GM12878 (cell line): ENCODE measurements around the gene SCAND1. TPM values are rescaled to one million over a fixed set of nuclear protein-coding genes. Genes with fewer than 3 reads are reported as not detected.

Experiments
- ATAC-seq: fragments of 200-7000 bp; cut with Tn5 transposase; 3 replicates; pipeline ENCODE4 v1.9.1; 2020; ENCODE audit warnings: mild to moderate bottlenecking, moderate library complexity
- BruUV-seq: library from RNA; stranded (reverse); fragments of 400-500 nt; replicated peaks from 2 replicates; lab custom pipeline; 2021; lab: Mats Ljungman, UMichigan
- CTCF ChIA-PET: fragments of 300-600 bp; sonication (Branson Sonifier 250); formaldehyde crosslinking; extraction: SDS; loops from one replicate; lab custom pipeline; 2021; ENCODE audit warnings: inconsistent platforms; lab: Yijun Ruan, JAX
- POLR2A ChIA-PET: fragments of 350-600 bp; formaldehyde crosslinking; extraction: SDS; loops from one replicate; lab custom pipeline; 2021; ENCODE audit warnings: inconsistent platforms; lab: Charles Lee
- RAD21 ChIA-PET: fragments of 300-600 bp; sonication (Branson Sonifier 250); formaldehyde crosslinking; loops from one replicate; lab custom pipeline; 2023; ENCODE audit warnings: antibody characterized with exemption; ENCODE audit not compliant: unreplicated experiment; lab: Charles Lee
- SMC1A ChIA-PET: fragments of 300-600 bp; sonication (Branson Sonifier 250); formaldehyde crosslinking; loops from one replicate; lab custom pipeline; 2023; ENCODE audit not compliant: unreplicated experiment, uncharacterized antibody; lab: Charles Lee
- DNase-seq: peaks from one replicate; pipeline ENCODE4 v3.0.0-alpha.2; 2011; ENCODE audit warnings: low read depth, low spot score
- FAIRE-seq: peaks from 3 replicates; lab custom pipeline; 2011; peaks lifted over from hg19 to GRCh38; lab: Jason Lieb, UNC
- H2AFZ ChIP-seq: 2 replicates; pipeline ENCODE4 v1.6.0; 2011; ENCODE audit warnings: low read depth, low read length, control low read depth; ENCODE audit not compliant: control insufficient read depth
- H3K27ac ChIP-seq: 2 replicates; pipeline ENCODE4 v1.5.1; 2011; ENCODE audit warnings: control low read depth; ENCODE audit not compliant: control insufficient read depth, insufficient read depth
- H3K27me3 ChIP-seq, 2 experiments: replicated peaks in 1 of 2; 2 replicates each; pipeline versions ENCODE4 v1.6.0 to v1.6.1; 2011; ENCODE audit warnings: low read length in 1 of 2; ENCODE audit not compliant: control insufficient read depth in 2 of 2, insufficient read depth in 2 of 2
- H3K36me3 ChIP-seq, 2 experiments: 2 replicates each; pipeline ENCODE4 v1.5.1; 2011; ENCODE audit warnings: low read length in 1 of 2; ENCODE audit not compliant: control insufficient read depth in 2 of 2, insufficient read depth in 2 of 2
- H3K4me1 ChIP-seq: 2 replicates; pipeline ENCODE4 v1.6.1; 2011; ENCODE audit warnings: mild to moderate bottlenecking, low read length, moderate library complexity, mixed read lengths; ENCODE audit not compliant: control insufficient read depth, insufficient read depth
- H3K4me2 ChIP-seq: 2 replicates; pipeline ENCODE4 v1.6.0; 2011; ENCODE audit warnings: control low read depth; ENCODE audit not compliant: control insufficient read depth, insufficient read depth
- H3K4me3 ChIP-seq: fragments of 200-600 bp; sonication (generic); 2 replicates; pipeline ENCODE4 v1.5.1; 2016
- H3K79me2 ChIP-seq: 2 replicates; pipeline ENCODE4 v1.6.0; 2011; ENCODE audit warnings: low read length; ENCODE audit not compliant: control insufficient read depth, insufficient read depth
- H3K9ac ChIP-seq: 2 replicates; pipeline ENCODE4 v1.8.0; 2011; ENCODE audit warnings: low read length, control low read depth, mixed read lengths; ENCODE audit not compliant: control insufficient read depth, insufficient read depth
- H3K9me3 ChIP-seq: replicated peaks from 3 replicates; pipeline ENCODE4 v1.5.1; 2011; ENCODE audit warnings: mild to moderate bottlenecking, low read length; ENCODE audit not compliant: control insufficient read depth, insufficient read depth
- H4K20me1 ChIP-seq: 2 replicates; pipeline ENCODE4 v1.6.0; 2011; ENCODE audit not compliant: control insufficient read depth, insufficient read depth
- BCL3 ChIP-seq: IDR thresholded peaks from 2 replicates; pipeline ENCODE4 v1.6.1; 2011; ENCODE audit warnings: borderline replicate concordance, low read depth, mild to moderate bottlenecking, moderate library complexity, low read length; ENCODE audit not compliant: insufficient read depth, poor library complexity, severe bottlenecking
- FOS ChIP-seq: IDR thresholded peaks from 3 replicates; pipeline ENCODE4 v1.6.1; 2011; ENCODE audit warnings: borderline replicate concordance; ENCODE audit not compliant: insufficient read length; ENCODE audit errors: extremely low read depth
- HCFC1 ChIP-seq: fragments of 150-350 bp; IDR thresholded peaks from 2 replicates; pipeline ENCODE4 v1.6.1; 2014; ENCODE audit warnings: low read length
- HDGF ChIP-seq: fragments of 450-650 bp; IDR thresholded peaks from 2 replicates; pipeline ENCODE4 v1.6.1; 2016; ENCODE audit warnings: antibody characterized with exemption
- HSF1 ChIP-seq: fragments of 150-350 bp; IDR thresholded peaks from 2 replicates; pipeline ENCODE4 v1.6.1; 2014; ENCODE audit warnings: mild to moderate bottlenecking, low read depth, low read length
- JUNB ChIP-seq: IDR thresholded peaks from 2 replicates; pipeline ENCODE4 v1.6.1; 2016; ENCODE audit warnings: antibody characterized with exemption, mild to moderate bottlenecking
- JUND ChIP-seq: IDR thresholded peaks from 2 replicates; pipeline ENCODE4 v1.6.1; 2012; ENCODE audit warnings: low read depth, mild to moderate bottlenecking, low read length, improper control_type of control experiment, moderate library complexity
- PBX3 ChIP-seq: IDR thresholded peaks from 2 replicates; pipeline ENCODE4 v1.6.1; 2011; ENCODE audit warnings: mild to moderate bottlenecking, low read depth, low read length, moderate library complexity; ENCODE audit not compliant: insufficient replicate concordance
- POLR2AphosphoS2 ChIP-seq: IDR thresholded peaks from 2 replicates; pipeline ENCODE4 v1.6.1; 2011; ENCODE audit warnings: low read depth, mild to moderate bottlenecking, low read length, improper control_type of control experiment, moderate library complexity
- RELA ChIP-seq: fragments of 450-650 bp; IDR thresholded peaks from 2 replicates; pipeline ENCODE4 v1.8.0; 2014; ENCODE audit warnings: borderline replicate concordance; ENCODE audit not compliant: partially characterized antibody
- RELB ChIP-seq: fragments of 450-650 bp; IDR thresholded peaks from 2 replicates; pipeline ENCODE4 v1.6.1; 2017; ENCODE audit warnings: low read depth, mild to moderate bottlenecking, moderate library complexity
- SKIL ChIP-seq: fragments of 450-650 bp; IDR thresholded peaks from 2 replicates; pipeline ENCODE4 v1.6.1; 2017; ENCODE audit warnings: mild to moderate bottlenecking, low read depth, inconsistent platforms; ENCODE audit not compliant: poor library complexity, severe bottlenecking
- TCF12 ChIP-seq: IDR thresholded peaks from 2 replicates; pipeline ENCODE4 v1.6.1; 2011; ENCODE audit warnings: low read depth, mild to moderate bottlenecking, low read length
- ZNF622 ChIP-seq: fragments of 450-650 bp; IDR thresholded peaks from 2 replicates; pipeline ENCODE4 v1.6.1; 2017; ENCODE audit warnings: mild to moderate bottlenecking, inconsistent platforms
- WGBS: methylation state at CpG from one replicate; pipeline ENCODE4 v1.1.6; 2016; ENCODE audit warnings: low lambda C conversion rate; ENCODE audit not compliant: insufficient replicate concordance, insufficient coverage; ENCODE audit errors: missing lambda C conversion rate; 5-methylcytosine and 5-hydroxymethylcytosine counted together
- in situ Hi-C: fragments of 300-500 bp; cut with MboI; formaldehyde crosslinking; loops from 9 replicates; pipeline ENCODE4 v1.14.3; 2018; ENCODE audit warnings: mixed read lengths
- intact Hi-C: fragments of 100-400 bp; cut with micrococcal nuclease; formaldehyde crosslinking; loops from one replicate; pipeline ENCODE4 v1.14.2; 2022; ENCODE audit not compliant: unreplicated experiment
- polyA plus RNA-seq, 11 experiments: library from polyadenylated mRNA; depleted of rRNA in 4 of 11; unstranded in 6 of 11; stranded (reverse) in 5 of 11; fragments of >200 nt; fragmentation: Nextera tagmentation in 4 of 11; fragmentation: Illumina TruSeq in 1 of 11; extraction: Ambion mirVana in 4 of 11; extraction: Trizol in 1 of 11; gene quantifications; 1 replicate in 1 of 11; 2 replicates in 10 of 11; pipeline versions ENCODE4 v1.2.1 to v1.2.3, GENCODE V29; 2011 to 2016; ENCODE audit warnings: inconsistent platforms in 2 of 11, missing spikeins in 2 of 11, low read depth in 1 of 11
- total RNA-seq, 4 experiments: library from RNA; depleted of rRNA in 3 of 4; stranded (reverse); fragments of >200 nt in 3 of 4; fragmentation: Illumina TruSeq in 1 of 4; extraction: Trizol in 1 of 4; gene quantifications; 2 replicates each; pipeline versions ENCODE4 v1.2.1 to v1.2.3, GENCODE V29; 2013 to 2021

SCAND1 gene
- total and polyA plus RNA-seq, 10 of the 15 experiments (the other 5 are each of a cell fraction or from before 2014, with no cell fraction given): 0.08 to 117 (median 25.9) TPM

GRCh38 chr20:35968930-35969329, 14.6 kb upstream of the SCAND1 start:
- Histone ChIP-seq H3K9ac (no peak overlapping the region), H3K4me3 (no peak overlapping the region), H3K27ac (no peak overlapping the region), H3K4me1 (no peaks in the 10 kb centered on the region), H4K20me1 (no peaks in the 10 kb centered on the region), H3K27me3 (no peaks in the 10 kb centered on the region; a peak in 2 of 4 replicates), H3K79me2 (no peaks in the 10 kb centered on the region), H3K9me3 (no peaks in the 10 kb centered on the region), H3K36me3 (no peaks in the 10 kb centered on the region)
- intact Hi-C loops: no loop called here
- WGBS: 72% methylated on average over 1 of the region's 1 CpG
- ChIA-PET RAD21 (no interaction called here), SMC1A (interaction anchor here (1.8 kb wide), 1 partner anchor 13 kb away, joined by 4 read pairs; no protein-coding TSS in a partner anchor), POLR2A (no interaction called here), CTCF (interaction anchor here (0.8 kb wide), 1 partner anchor 15 kb away, joined by 3 read pairs; the partner anchor contains the start of gene SCAND1)
- ATAC-seq (no peak), DNase-seq (no peak), FAIRE-seq (no peak)
- TF ChIP-seq POLR2AphosphoS2: no peak
- no peak for TF ChIP-seq JUND
- no peak for TF ChIP-seq HCFC1
- TF ChIP-seq BCL3: no peak
- no peak for TF ChIP-seq RELA
- TF ChIP-seq PBX3: no peak
- no peak for TF ChIP-seq RELB
- TF ChIP-seq ZNF622: no peak
- no peak for TF ChIP-seq HDGF
- no peak for TF ChIP-seq JUNB
- TF ChIP-seq FOS: no peak
- TF ChIP-seq TCF12: no peak
- no peak for TF ChIP-seq HSF1
- no peak for TF ChIP-seq SKIL
- TF ChIP-seq, all 136 proteins: peak for 0
- BruUV-seq: no TSS peak
- H2AFZ ChIP-seq: no peak overlapping the region
- no peak overlapping the region for H3K4me2 ChIP-seq
- in situ Hi-C loops: no loop called here
